GM10248 (cell line): ENCODE measurements around the gene SIRPB2.

Experiments
- CTCF ChIA-PET: fragments of 300-600 bp; sonication (Branson Sonifier 250); formaldehyde crosslinking; extraction: SDS; loops from one replicate; lab custom pipeline; 2021; ENCODE audit warnings: antibody characterized with exemption; lab: Yijun Ruan, JAX
- POLR2A ChIA-PET: fragments of 350-650 bp; sonication (Branson Sonifier 250); formaldehyde crosslinking; extraction: SDS; loops from one replicate; lab custom pipeline; 2020; ENCODE audit warnings: antibody characterized with exemption; lab: Yijun Ruan, JAX
- DNase-seq: peaks from one replicate; pipeline ENCODE4 v3.0.0; 2012; ENCODE audit errors: extremely low spot score
- CTCF ChIP-seq: IDR thresholded peaks from 2 replicates; pipeline ENCODE4 v1.5.1; 2012; ENCODE audit warnings: mild to moderate bottlenecking, low read depth; ENCODE audit errors: extremely low read depth, missing control alignments, control extremely low read depth

SIRPB2 gene

DNA sequence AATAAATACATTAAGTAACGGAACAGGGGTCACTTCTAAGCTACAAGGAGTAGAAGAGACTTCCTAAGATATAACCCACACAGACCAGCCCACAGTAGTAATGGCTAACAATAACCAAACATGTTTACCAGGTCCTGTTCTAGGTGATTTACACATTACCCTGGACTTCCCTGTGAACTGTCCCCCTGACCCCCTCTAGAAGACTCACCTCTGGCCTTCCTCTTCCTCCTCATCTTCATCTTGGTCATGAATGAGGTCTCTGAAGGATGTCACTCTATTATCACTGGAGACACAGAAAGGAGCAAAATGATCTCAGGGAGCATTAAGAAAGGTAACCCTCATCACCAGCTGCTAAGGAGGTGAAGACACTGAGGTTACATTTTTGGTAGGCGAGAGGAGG, 33.2 kb downstream of the SIRPB2 start:
- DNase-seq, result no peak
- ChIA-PET CTCF (interaction anchor here (0.9 to 2.2 kb wide), 3 partner anchors 10 to 21 kb away, joined by 3 to 14 read pairs (median 8); no protein-coding TSS in a partner anchor), POLR2A (no interaction called here)
- no peak for TF ChIP-seq CTCF

DNA sequence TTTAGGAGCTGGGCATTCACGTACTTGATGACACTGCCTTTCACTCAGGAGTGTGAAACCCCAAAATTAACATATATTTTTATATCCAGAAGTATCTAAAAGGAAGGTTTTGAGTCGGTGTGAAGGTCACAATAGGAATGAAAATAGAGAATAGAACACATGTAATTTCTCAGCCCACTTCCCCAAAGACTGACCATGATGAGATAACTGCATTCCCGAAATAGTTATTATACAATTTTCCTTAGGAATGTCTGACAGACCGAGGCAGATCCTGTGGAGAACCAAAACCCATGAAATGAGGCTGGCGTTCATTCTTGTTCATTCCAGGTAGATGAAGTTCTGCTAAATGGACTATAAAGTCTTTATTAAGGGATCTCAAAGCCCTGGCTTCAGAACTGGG, 34.9 kb downstream of the SIRPB2 start:
- no peak for TF ChIP-seq CTCF
- ChIA-PET POLR2A (no interaction called here), CTCF (interaction anchor here (0.9 to 3.2 kb wide), 2 partner anchors 8 to 11 kb away, joined by 3 to 18 read pairs; partner anchors contain the start of gene NSFL1C)
- DNase-seq, result no peak

GRCh38 chr20:1450926-1451491, 40.2 kb downstream of the SIRPB2 start:
- POLR2A ChIA-PET, result no interaction called here
- TF ChIP-seq CTCF, result no peak
- no peak for DNase-seq
- CTCF ChIA-PET, result interaction anchor here (0.9 to 8.6 kb wide), 5 partner anchors 12 to 138 kb away, joined by 3 to 91 read pairs (median 7); partner anchors contain the start of gene NSFL1C

DNA sequence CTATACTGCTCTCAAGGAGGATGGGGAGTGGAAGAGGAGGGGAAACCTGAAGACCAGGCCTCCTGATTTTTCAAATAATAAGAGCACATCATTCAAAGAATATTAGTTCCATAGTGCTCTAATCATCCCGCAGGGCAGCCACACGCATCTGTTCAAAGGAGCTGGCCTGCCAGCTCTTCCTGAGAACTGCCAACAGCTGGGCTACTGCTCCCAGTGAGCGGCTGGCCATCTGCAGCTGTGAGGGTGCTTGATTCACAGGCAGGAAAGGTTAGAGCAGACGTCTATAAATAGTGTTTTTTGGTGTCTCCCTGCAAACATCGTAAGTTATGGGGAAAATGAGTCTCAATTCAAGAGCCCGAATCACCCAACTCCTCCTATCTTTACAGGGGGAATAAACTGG, 41.9 kb downstream of the SIRPB2 start:
- POLR2A ChIA-PET, result no interaction called here
- CTCF ChIA-PET, result interaction anchor here (1.0 to 8.6 kb wide), 5 partner anchors 11 to 135 kb away, joined by 3 to 91 read pairs (median 3); partner anchors contain the start of gene NSFL1C
- TF ChIP-seq CTCF, result no peak
- DNase-seq, result no peak

DNA sequence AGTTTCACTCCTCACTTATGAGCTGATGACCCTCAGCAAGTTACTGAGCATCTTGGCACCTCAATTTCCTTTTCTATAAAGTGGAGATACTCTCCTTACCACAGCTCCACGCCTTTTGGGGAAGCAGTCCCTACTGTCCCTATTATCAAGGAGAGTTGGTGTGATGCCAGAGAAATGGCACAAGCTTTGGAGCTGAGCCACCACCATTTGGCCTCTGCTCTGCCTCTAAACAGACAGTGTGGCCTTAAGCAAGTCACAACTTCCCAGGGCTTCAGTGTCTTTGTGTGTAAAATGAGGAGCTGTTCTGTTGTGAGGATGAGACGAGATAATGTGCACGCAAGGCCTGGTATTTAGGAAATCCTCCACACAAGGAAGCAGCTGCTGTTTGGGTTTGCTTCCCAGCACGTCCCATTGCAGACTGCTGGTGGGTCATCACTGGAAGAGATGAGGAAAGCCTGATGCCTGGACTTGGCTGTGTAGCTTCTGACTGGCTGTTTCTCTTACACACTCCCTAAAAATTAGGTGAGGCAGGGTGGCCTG, 43.1 kb downstream of the SIRPB2 start:
- CTCF ChIA-PET, result interaction anchor here (1.0 to 8.6 kb wide), 5 partner anchors 10 to 134 kb away, joined by 3 to 91 read pairs (median 7); partner anchors contain the start of gene NSFL1C
- TF ChIP-seq CTCF, result no peak
- POLR2A ChIA-PET, result interaction anchor here (0.7 kb wide), 1 partner anchor 122 kb away, joined by 3 read pairs; no protein-coding TSS in a partner anchor
- DNase-seq, result no peak

DNA sequence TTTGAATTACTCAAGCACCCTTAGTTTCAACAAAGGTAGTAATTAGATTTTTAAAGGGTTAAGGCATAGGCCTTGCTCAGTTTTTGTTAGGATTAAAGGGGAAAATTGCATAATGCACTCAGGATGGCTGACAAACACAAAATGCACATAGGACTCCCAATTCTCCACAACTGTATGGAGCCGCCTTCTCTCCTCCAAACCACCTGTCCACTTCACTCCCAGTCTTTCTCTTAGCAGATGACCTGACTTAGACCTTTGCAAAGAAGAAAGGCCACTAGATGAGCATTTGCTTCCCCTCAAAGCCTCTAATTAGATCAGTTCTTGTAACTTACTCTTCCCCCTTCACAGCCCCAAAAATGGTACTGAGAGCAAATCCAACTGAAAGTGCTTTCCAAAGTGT, 44.7 kb downstream of the SIRPB2 start:
- no peak for DNase-seq

More for the DNA sequence above, 44.7 kb downstream of the SIRPB2 start:
- CTCF ChIA-PET, result interaction anchor here (1.0 to 8.6 kb wide), 3 partner anchors 8 to 114 kb away, joined by 3 to 91 read pairs (median 7); no protein-coding TSS in a partner anchor
- TF ChIP-seq CTCF, result no peak
- POLR2A ChIA-PET, result no interaction called here
